ENCODE measurements around the gene MPND.
A peak's percentile ranks its signal among the peaks of the same experiment; 100 is the strongest.

The MPND gene

GRCh38 chr19:4343370-4344307 is at the start of gene MPND:
Gene MPND (plus strand): TSS chr19:4343562. CDS start chr19:4343594, 32 bp downstream.
- DNase-seq: peak; percentile 93

- no peak for DNase-seq
These were observed 49.0 kb upstream of the MPND start for GRCh38 chr19:4294389-4294788.

- DNase-seq: no peak
These were observed 47.2 kb upstream of the MPND start for GRCh38 chr19:4295972-4296771.

- peak; percentile 24 for DNase-seq
These were observed 45.2 kb upstream of the MPND start for GRCh38 chr19:4297901-4298809.

GRCh38 chr19:4298810-4299550 is 44.4 kb upstream of the MPND start:
- no peak for DNase-seq

GRCh38 chr19:4300589-4300988 is 42.8 kb upstream of the MPND start:
- DNase-seq: no peak

GRCh38 chr19:4301590-4302242 is 41.6 kb upstream of the MPND start:
- no peak for DNase-seq

- DNase-seq: no peak
These were observed 41.1 kb upstream of the MPND start, which contains the start of gene TMIGD2 for GRCh38 chr19:4302243-4302640. Gene TMIGD2 (minus strand): TSS chr19:4302389. CDS start chr19:4302385, 4 bp downstream.

GRCh38 chr19:4303819-4304537 is 39.4 kb upstream of the MPND start:
- no peak for DNase-seq

- peak; percentile 73 for DNase-seq
These were observed 38.7 kb upstream of the MPND start, which contains the start of gene FSD1 for GRCh38 chr19:4304538-4305256. Gene FSD1 (plus strand): TSS chr19:4304598. CDS start chr19:4304747, 149 bp downstream.

- DNase-seq: no peak
These were observed 38.1 kb upstream of the MPND start for GRCh38 chr19:4305257-4305612.

- no peak for DNase-seq
These were observed 37.7 kb upstream of the MPND start for GRCh38 chr19:4305659-4306058.

GRCh38 chr19:4310247-4311121 is 32.9 kb upstream of the MPND start:
- DNase-seq: no peak

- DNase-seq: no peak
These were observed 29.4 kb upstream of the MPND start for GRCh38 chr19:4313847-4314490.

- DNase-seq: no peak
These were observed 26.4 kb upstream of the MPND start for GRCh38 chr19:4316956-4317355.

- DNase-seq: no peak
These were observed 24.9 kb upstream of the MPND start for GRCh38 chr19:4318460-4318859.

- no peak for DNase-seq
These were observed 24.2 kb upstream of the MPND start for GRCh38 chr19:4319067-4319718.

- no peak for DNase-seq
These were observed 22.9 kb upstream of the MPND start for GRCh38 chr19:4320419-4320818.
